ENCODE data around the gene NUMB.

The NUMB gene

GRCh38 chr14:73290279-73290678 is 168.1 kb downstream of the NUMB start:
- DNase-seq (ENCODE audit: low read depth, low spot score) = no peak

DNA sequence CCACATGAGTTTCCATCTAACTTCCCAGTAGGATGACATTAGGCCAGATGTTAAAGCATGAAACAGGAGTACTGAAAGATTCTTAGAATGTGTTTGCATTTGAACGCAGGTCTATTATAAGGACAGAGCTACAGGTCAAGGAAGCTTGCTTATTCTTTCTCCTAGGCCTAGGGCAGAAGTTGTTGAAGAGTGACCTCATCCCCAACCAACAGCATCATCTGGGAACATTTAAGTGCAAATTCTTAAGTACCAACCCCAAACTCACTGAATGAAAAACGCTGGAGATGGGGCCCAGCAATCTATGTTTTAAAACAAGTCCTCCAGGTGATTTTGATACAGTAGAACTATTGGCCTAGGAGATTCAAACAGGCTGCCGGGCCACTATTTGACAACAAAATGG is 168.6 kb downstream of the NUMB start:
- no peak for DNase-seq (ENCODE audit: low read depth, low spot score)

DNA sequence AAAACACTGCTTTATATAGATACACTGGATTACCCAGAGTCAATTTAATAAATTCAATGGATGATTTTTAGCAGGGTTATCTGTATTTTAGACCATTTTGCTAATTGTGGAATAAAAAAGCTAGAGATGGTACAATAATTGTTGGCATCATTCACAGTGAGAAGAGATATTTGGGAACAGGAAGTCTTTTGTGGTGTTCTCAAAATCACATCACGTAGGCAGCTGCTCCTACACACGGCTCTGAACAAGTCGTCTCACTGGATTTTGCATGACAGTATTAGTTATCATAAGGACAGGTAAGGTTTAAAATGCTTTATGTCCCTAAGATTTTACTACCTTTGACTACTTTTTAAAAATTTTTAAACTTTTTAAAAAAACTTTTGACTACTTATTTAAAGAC is 169.0 kb downstream of the NUMB start:
- no peak for DNase-seq (ENCODE audit: low read depth, low spot score)

DNA sequence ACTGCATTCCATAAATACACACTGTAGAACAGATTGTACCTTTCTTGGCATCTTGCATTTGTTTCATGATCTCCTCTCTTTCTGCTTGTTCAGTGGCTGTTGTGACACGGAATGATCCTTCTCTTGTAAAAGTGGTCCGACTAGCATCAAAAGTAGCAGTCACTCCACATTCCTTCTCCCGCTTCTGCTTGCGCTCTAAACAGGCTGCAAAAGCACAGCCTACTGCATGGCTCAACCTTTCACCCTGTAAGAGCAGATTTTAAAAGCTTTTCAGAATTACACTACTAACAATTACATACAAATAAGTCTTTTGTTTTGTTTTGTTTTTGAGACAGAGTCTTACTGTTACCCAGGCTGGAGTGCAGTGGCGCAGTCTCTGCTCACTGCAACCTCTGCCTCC is 171.3 kb downstream of the NUMB start:
- DNase-seq (ENCODE audit: low read depth, low spot score) = no peak

- no peak for DNase-seq (ENCODE audit: low read depth, low spot score)
Measured at GRCh38 chr14:73286598-73286997, 171.7 kb downstream of the NUMB start.

DNA sequence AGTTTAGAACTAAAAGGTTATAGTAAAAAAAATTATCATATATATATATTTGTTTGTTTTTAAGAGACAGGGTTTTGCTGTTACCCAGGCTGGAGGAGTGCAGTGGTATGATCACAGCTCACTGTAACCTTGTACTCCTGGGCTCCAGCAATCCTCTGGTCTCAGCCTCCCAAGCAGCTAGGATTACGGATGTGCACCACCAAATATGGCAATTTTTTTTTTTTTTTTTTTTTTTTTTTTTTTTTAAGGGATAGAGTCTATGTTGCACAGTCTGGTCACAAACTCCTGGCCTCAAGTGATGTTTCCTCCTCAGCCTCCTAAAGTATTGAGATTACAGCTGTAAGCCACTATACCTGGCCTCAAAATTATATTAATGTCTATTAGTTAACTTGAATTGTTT is 172.4 kb downstream of the NUMB start:
- no peak for DNase-seq (ENCODE audit: low read depth, low spot score)

GRCh38 chr14:73283608-73284379 is 174.6 kb downstream of the NUMB start:
- DNase-seq (ENCODE audit: low read depth, low spot score) = no peak

- no peak for DNase-seq (ENCODE audit: low read depth, low spot score)
Measured at GRCh38 chr14:73280903-73281302, 177.4 kb downstream of the NUMB start.

- DNase-seq (ENCODE audit: low read depth, low spot score) = no peak
Measured at GRCh38 chr14:73277376-73277775, 181.0 kb downstream of the NUMB start.

GRCh38 chr14:73276836-73277235 is 181.5 kb downstream of the NUMB start:
- DNase-seq (ENCODE audit: low read depth, low spot score) = no peak

DNA sequence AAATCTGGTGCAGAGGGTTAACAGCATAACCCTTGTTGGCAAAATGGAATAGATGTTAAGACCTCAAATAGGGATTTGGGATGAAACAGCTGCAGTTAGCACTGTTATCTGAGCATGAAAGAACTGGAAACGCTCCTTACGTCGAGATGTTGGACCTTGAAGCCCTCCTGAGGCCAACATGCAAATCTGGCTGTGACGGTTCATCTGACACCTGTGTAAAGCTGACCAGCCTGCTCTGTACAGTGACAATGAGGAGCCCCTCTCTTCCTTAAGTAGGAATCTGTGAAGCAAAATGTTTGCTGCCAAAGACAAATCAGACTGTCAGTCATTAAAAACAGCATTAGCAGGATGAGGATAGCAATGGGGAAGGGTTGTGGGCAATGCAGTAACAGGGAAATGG is 184.5 kb downstream of the NUMB start:
- no peak for DNase-seq (ENCODE audit: low read depth, low spot score)

DNA sequence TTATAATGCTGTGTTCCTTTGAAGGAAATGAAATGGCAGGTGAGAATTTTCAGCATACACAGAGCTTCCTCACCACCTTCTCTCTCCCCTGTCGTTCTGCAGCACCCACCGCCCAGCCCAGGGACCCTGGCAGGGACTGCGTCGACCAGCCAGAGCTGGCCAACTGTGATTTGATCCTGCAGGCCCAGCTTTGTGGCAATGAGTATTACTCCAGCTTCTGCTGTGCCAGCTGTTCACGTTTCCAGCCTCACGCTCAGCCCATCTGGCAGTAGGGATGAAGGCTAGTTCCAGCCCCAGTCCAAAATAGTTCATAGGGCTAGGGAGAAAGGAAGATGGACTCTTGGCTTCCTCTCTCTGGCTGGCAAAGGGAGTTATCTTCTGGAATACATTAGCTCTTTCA is 186.0 kb downstream of the NUMB start:
- DNase-seq (ENCODE audit: low read depth, low spot score) = no peak

DNA sequence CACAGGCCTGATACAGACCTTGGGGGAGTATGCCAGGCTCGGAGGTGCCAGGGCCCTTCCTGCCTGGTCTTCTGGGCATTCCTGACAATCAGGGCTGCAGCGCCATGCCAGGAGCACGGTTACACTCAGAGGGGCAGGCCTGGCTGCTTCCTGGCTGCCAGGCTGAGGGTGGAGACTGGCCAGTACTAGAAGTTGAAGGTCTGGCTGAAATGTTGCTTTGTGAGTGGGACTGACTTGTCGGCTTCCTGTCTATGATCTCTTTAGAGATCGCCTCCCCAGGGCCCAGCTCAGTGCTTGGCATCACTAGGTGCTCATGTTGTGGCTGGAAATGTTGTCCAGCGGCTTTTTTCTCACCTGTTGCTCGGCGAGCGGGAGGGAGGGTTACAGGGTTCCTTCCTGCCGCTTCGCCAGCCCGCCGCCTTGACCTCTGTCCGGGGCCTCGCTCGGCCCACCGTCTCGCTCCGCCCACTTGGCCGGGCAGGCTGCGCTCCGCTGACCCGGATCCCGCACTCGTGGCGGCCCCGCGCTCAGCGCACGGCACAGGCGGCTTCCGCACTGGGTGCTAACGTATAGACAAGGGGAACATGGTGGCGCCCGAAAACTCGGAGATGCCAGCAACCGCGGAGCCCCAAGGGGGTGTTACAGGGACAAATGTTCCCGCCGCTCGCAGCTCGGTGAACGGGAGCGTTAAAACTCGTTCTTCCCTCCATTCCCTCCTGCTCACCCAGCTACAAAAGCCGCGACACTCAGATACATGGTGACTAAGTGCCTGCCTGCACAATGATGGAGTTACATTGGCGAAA is 188.4 kb downstream of the NUMB start:
- DNase-seq (ENCODE audit: low read depth, low spot score) = no peak

GRCh38 chr14:73267474-73267873 is 190.9 kb downstream of the NUMB start:
- DNase-seq (ENCODE audit: low read depth, low spot score) = no peak

GRCh38 chr14:73266317-73266716 is 192.0 kb downstream of the NUMB start:
- no peak for DNase-seq (ENCODE audit: low read depth, low spot score)

DNA sequence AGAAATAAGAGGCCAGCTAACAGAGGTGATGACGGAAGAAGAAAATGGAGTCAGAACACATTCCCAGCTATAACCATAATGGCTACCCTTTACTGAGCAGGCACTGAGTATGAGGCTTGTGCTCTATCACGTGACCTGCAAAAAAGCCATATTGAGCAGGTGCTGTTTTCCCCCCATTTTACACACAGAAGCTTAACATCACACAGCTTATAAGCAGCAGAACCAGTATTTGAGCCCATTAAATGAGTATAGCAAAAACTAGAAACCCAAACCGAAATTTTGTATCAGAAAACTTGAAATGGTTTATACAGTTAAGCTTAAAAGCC is 192.7 kb downstream of the NUMB start:
- no peak for DNase-seq (ENCODE audit: low read depth, low spot score)

GRCh38 chr14:73264885-73265720 is 193.2 kb downstream of the NUMB start:
- DNase-seq (ENCODE audit: low read depth, low spot score) = no peak

- DNase-seq (ENCODE audit: low read depth, low spot score) = no peak
Measured at GRCh38 chr14:73264080-73264884, 194.1 kb downstream of the NUMB start.

- DNase-seq (ENCODE audit: low read depth, low spot score) = no peak
Measured at GRCh38 chr14:73263606-73264005, 194.7 kb downstream of the NUMB start.

DNA sequence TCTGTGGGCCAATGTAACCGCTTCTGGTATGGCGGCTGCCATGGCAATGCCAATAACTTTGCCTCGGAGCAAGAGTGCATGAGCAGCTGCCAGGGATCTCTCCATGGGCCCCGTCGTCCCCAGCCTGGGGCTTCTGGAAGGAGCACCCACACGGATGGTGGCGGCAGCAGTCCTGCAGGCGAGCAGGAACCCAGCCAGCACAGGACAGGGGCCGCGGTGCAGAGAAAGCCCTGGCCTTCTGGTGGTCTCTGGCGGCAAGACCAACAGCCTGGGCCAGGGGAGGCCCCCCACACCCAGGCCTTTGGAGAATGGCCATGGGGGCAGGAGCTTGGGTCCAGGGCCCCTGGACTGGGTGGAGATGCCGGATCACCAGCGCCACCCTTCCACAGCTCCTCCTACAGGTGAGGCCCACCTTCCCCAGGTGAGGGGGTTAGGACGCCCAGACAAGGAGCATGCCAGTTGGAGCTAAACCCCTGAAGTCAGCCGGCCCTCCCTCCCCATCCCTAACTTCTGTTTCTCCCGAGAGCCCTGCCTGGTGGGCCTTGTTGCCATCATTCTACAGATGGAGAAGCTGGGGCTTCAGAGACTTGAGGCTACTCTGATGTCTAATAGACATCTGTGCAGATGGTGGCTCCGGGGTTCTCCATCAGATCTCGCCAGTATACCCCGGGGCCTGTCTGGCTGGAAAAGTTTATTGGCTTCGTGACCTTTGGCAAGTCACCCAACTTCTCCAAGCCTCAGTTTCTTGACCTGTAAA is 195.7 kb downstream of the NUMB start:
- DNase-seq (ENCODE audit: low read depth, low spot score) = no peak

Measured in brain pericyte (primary cell).